Adrenal gland (tissue), 12 donors: ENCODE measurements around the gene SMIM1. TPM values are rescaled to one million over a fixed set of nuclear protein-coding genes. Genes with fewer than 3 reads are reported as not detected.

Source experiments
- DNase-seq, 7 donors: peaks; one replicate each; pipeline ENCODE4 v3.0.0-alpha.2; 2019 to 2020
- H3K27ac ChIP-seq, 5 donors: fragments of 200-600 bp; sonication (generic) in 4 of 5; 1 replicate in 3 of 5; 2 replicates in 2 of 5; pipeline versions ENCODE4 v1.5.1 to v1.8.0; 2016 to 2020; ENCODE audit warnings: mild to moderate bottlenecking in 1 of 5
- H3K27me3 ChIP-seq: fragments of 200-600 bp; 2 replicates; pipeline ENCODE4 v1.8.0; 2021
- H3K36me3 ChIP-seq, 2 donors: fragments of 200-600 bp; replicated peaks in 1 of 2; 1 replicate in 1 of 2; 2 replicates in 1 of 2; pipeline versions ENCODE4 v1.5.1 to v1.8.0; 2018 to 2022
- H3K4me1 ChIP-seq, 2 donors: fragments of 200-600 bp; replicated peaks in 1 of 2; 1 replicate in 1 of 2; 2 replicates in 1 of 2; pipeline versions ENCODE4 v1.5.1 to v1.8.0; 2018 to 2021
- H3K4me3 ChIP-seq, 4 donors: fragments of 200-600 bp; sonication (generic) in 3 of 4; one replicate each; pipeline ENCODE4 v1.5.1; 2016 to 2018
- H3K9me3 ChIP-seq, 3 donors: fragments of 200-600 bp; sonication (generic) in 1 of 3; replicated peaks in 1 of 3; 1 replicate in 2 of 3; 2 replicates in 1 of 3; pipeline versions ENCODE4 v1.5.1 to v1.8.0; 2016 to 2021
- CTCF ChIP-seq, 6 experiments: fragments of 450-650 bp in 4 of 6; fragments of 200-600 bp in 2 of 6; sonication (generic) in 1 of 6; IDR thresholded peaks; 1 replicate in 5 of 6; 2 replicates in 1 of 6; pipeline versions ENCODE4 v1.5.1 to v1.8.0; 2016 to 2021; ENCODE audit warnings: antibody characterized with exemption in 6 of 6, mild to moderate bottlenecking in 2 of 6, moderate library complexity in 1 of 6
- POLR2A ChIP-seq, 2 donors: fragments of 450-650 bp; IDR thresholded peaks; one replicate each; pipeline ENCODE4 v1.6.1; 2017; ENCODE audit warnings: antibody characterized with exemption in 2 of 2, mild to moderate bottlenecking in 2 of 2, moderate library complexity in 1 of 2
- WGBS, 4 donors: extraction: QIAGEN DNeasy Blood & Tissue Kit in 2 of 4; methylation state at CpG; one replicate each; pipeline versions ENCODE4 v1.1.5 to v1.1.7; 2013 to 2017; 5-methylcytosine and 5-hydroxymethylcytosine counted together
- intact Hi-C, 2 donors: fragments of 100-400 bp; cut with DNase I; formaldehyde crosslinking; loops; one replicate each; pipeline versions ENCODE4 v1.14.1 to v1.15.0; 2022 to 2023
- polyA plus RNA-seq, 3 donors: library from polyadenylated mRNA; stranded (reverse); fragments of 200-250 nt in 2 of 3; fragments of 350-450 nt in 1 of 3; fragmentation: Illumina TruSeq in 1 of 3; extraction: RNeasy Lipid Tissue Mini Kit (QIAGEN cat#74804) in 1 of 3; gene quantifications; one replicate each; pipeline ENCODE4 v1.2.3, GENCODE V29; 2013 to 2014
- total RNA-seq, 9 donors: library from RNA; depleted of rRNA in 4 of 9; stranded (reverse); fragments of >200 nt in 4 of 9; fragments of 120-200 nt in 1 of 9; fragmentation: NEBNext Ultra II Directional in 1 of 9; extraction: Animal tissue kit (Norgen Biotek cat#: 25700) in 1 of 9; gene quantifications; one replicate each; pipeline versions ENCODE4 v1.1.0 to v1.2.4, GENCODE V29; 2013 to 2023
- donor health status: healthy with polysubstance abuse.
- donor health status: Bipolar disorder and iron deficiency.
- donor health status: DM: yes; HTN: yes; CAD: no.
- donor health status: DM: no; HTN: no; CAD: no.
- donor health status: DM: no; HTN: no; CAD: no.
- donor health status: DM: yes; HTN: yes; CAD: no.

SMIM1 gene
- total and polyA plus RNA-seq, 12 donors, result 0.35 to 22.0 (median 7.0) TPM; not detected in 2

- 78 to 90% (median 87%) methylated on average over 9 to 12 of the region's 12 CpGs for WGBS, 4 donors
- TF ChIP-seq CTCF (IDR thresholded peaks at IDR 0.05), result no peak
- TF ChIP-seq POLR2A (IDR thresholded peaks at IDR 0.05), result no peak
- no peak overlapping the region for H3K27ac ChIP-seq
- H3K27me3 ChIP-seq, result no peaks in the 10 kb centered on the region
- DNase-seq, result no peak
- H3K4me3 ChIP-seq, result no peak overlapping the region
- no peaks in the 10 kb centered on the region for H3K4me1 ChIP-seq
- H3K9me3 ChIP-seq, result no peaks in the 10 kb centered on the region
- peaks cover 0 to 30% of the 10 kb centered on the region in 2 donors for H3K36me3 ChIP-seq
- intact Hi-C loops, result no loop called here
Measured at GRCh38 chr1:3735027-3735681, 37.4 kb upstream of the SMIM1 start.

GRCh38 chr1:3735688-3736087, 36.9 kb upstream of the SMIM1 start:
- Histone ChIP-seq H3K36me3 (peaks cover 0 to 30% of the 10 kb centered on the region in 2 donors), H3K4me3 (no peak overlapping the region), H3K27ac (no peak overlapping the region), H3K9me3 (no peaks in the 10 kb centered on the region), H3K4me1 (no peaks in the 10 kb centered on the region), H3K27me3 (no peaks in the 10 kb centered on the region)
- 86 to 88% (median 87%) methylated on average over 13 of the region's 13 CpGs for WGBS, 4 donors
- no peak for DNase-seq
- intact Hi-C loops, result no loop called here
- TF ChIP-seq POLR2A (IDR thresholded peaks at IDR 0.05) (no peak), CTCF (IDR thresholded peaks at IDR 0.05) (no peak)

- no peak for DNase-seq
- Histone ChIP-seq H3K4me1 (no peaks in the 10 kb centered on the region), H3K27ac (no peak overlapping the region), H3K4me3 (no peak overlapping the region), H3K27me3 (no peaks in the 10 kb centered on the region), H3K36me3 (peaks cover 0 to 30% of the 10 kb centered on the region in 2 donors), H3K9me3 (no peaks in the 10 kb centered on the region)
- intact Hi-C loops, result no loop called here
- 81 to 93% (median 91%) methylated on average over 6 to 13 of the region's 13 CpGs for WGBS, 4 donors
- no peak for TF ChIP-seq POLR2A (IDR thresholded peaks at IDR 0.05)
- TF ChIP-seq CTCF (IDR thresholded peaks at IDR 0.05), result no peak
Measured at GRCh38 chr1:3736131-3736561, 36.4 kb upstream of the SMIM1 start.

- H3K4me3 ChIP-seq, result no peak overlapping the region
- intact Hi-C loops, result no loop called here
- WGBS, 4 donors, result 86 to 97% (median 92%) methylated on average over 8 to 14 of the region's 14 CpGs
- no peaks in the 10 kb centered on the region for H3K9me3 ChIP-seq
- TF ChIP-seq CTCF (IDR thresholded peaks at IDR 0.05) (no peak), POLR2A (IDR thresholded peaks at IDR 0.05) (no peak)
- H3K27me3 ChIP-seq, result no peaks in the 10 kb centered on the region
- H3K36me3 ChIP-seq, result peaks cover 0 to 31% of the 10 kb centered on the region in 2 donors
- no peaks in the 10 kb centered on the region for H3K4me1 ChIP-seq
- H3K27ac ChIP-seq, result no peak overlapping the region
- DNase-seq, result no peak
Measured at GRCh38 chr1:3736708-3737107, 35.8 kb upstream of the SMIM1 start.
